B cell (primary cell): ENCODE measurements around the gene C6orf136. TPM values are rescaled to one million over a fixed set of nuclear protein-coding genes. Genes with fewer than 3 reads are reported as not detected.

Experiments
- ATAC-seq: fragments of 200-7000 bp; cut with Tn5 transposase; one replicate; pipeline ENCODE4 v1.10.0; 2021; ENCODE audit warnings: low read depth, mild to moderate bottlenecking, moderate number of reproducible peaks, moderate library complexity
- CTCF ChIA-PET: fragments of 350-600 bp; sonication (Branson Sonifier 250); formaldehyde crosslinking; loops from one replicate; lab custom pipeline; 2021; ENCODE audit warnings: antibody characterized with exemption, inconsistent platforms; lab: Charles Lee
- POLR2A ChIA-PET: fragments of 350-600 bp; sonication (Branson Sonifier 250); formaldehyde crosslinking; loops from one replicate; lab custom pipeline; 2021; ENCODE audit warnings: antibody characterized with exemption; lab: Charles Lee
- DNase-seq: peaks from one replicate; pipeline ENCODE4 v3.0.0; 2013
- H2AFZ ChIP-seq: 2 replicates; pipeline ENCODE4 v1.6.1; 2012; ENCODE audit warnings: mild to moderate bottlenecking, low read depth, low read length; ENCODE audit not compliant: insufficient read depth, poor library complexity, severe bottlenecking
- H3K27ac ChIP-seq, 2 donors: 1 replicate in 1 of 2; 2 replicates in 1 of 2; pipeline ENCODE4 v1.5.1; 2012 to 2013; ENCODE audit warnings: low read length in 2 of 2, mild to moderate bottlenecking in 2 of 2, moderate library complexity in 1 of 2
- H3K27me3 ChIP-seq, 4 experiments: fragments of 200-600 bp in 1 of 4; sonication (generic) in 1 of 4; replicated peaks in 1 of 4; 1 replicate in 2 of 4; 2 replicates in 2 of 4; pipeline versions ENCODE4 v1.6.1 to v1.7.0; 2013 to 2016; ENCODE audit warnings: low read length in 3 of 4, mild to moderate bottlenecking in 2 of 4, mixed read lengths in 1 of 4, moderate library complexity in 1 of 4; ENCODE audit not compliant: insufficient read depth in 4 of 4, control insufficient read depth in 3 of 4; ENCODE audit errors: control extremely low read depth in 1 of 4
- H3K36me3 ChIP-seq, 2 experiments: replicated peaks in 1 of 2; 1 replicate in 1 of 2; 2 replicates in 1 of 2; pipeline versions ENCODE4 v1.6.1 to v1.7.1; 2013; ENCODE audit warnings: low read length in 1 of 2; ENCODE audit not compliant: insufficient read depth in 2 of 2, control insufficient read depth in 1 of 2; ENCODE audit errors: control extremely low read depth in 1 of 2, extremely low read depth in 1 of 2
- H3K4me1 ChIP-seq, 2 donors: fragments of 200-600 bp in 1 of 2; sonication (generic) in 1 of 2; 1 replicate in 1 of 2; 2 replicates in 1 of 2; pipeline versions ENCODE4 v1.5.1 to v1.6.1; 2013 to 2017; ENCODE audit warnings: low read length in 2 of 2; ENCODE audit not compliant: control insufficient read depth in 2 of 2, insufficient read depth in 2 of 2
- H3K4me2 ChIP-seq: replicated peaks from 2 replicates; pipeline ENCODE3; 2012; ENCODE audit warnings: mild to moderate bottlenecking, low read depth, low read length; ENCODE audit not compliant: poor library complexity, severe bottlenecking
- H3K4me3 ChIP-seq, 5 experiments: fragments of 200-600 bp in 1 of 5; sonication (generic) in 1 of 5; 1 replicate in 3 of 5; 2 replicates in 2 of 5; pipeline versions ENCODE4 v1.5.1 to v1.7.0; 2011 to 2016; ENCODE audit warnings: low read length in 4 of 5, mild to moderate bottlenecking in 4 of 5, low read depth in 2 of 5, control low read depth in 1 of 5, moderate library complexity in 1 of 5; ENCODE audit not compliant: insufficient read depth in 1 of 5; ENCODE audit errors: control extremely low read depth in 1 of 5, extremely low read depth in 1 of 5
- H3K79me2 ChIP-seq: fragments of 200-600 bp; sonication (generic); one replicate; pipeline ENCODE4 v1.6.0; 2016; ENCODE audit warnings: low read length; ENCODE audit not compliant: control insufficient read depth, insufficient read depth
- H3K9ac ChIP-seq: fragments of 200-600 bp; sonication (generic); 2 replicates; pipeline ENCODE4 v1.6.1; 2017; ENCODE audit warnings: mild to moderate bottlenecking, low read length, moderate library complexity
- H3K9me3 ChIP-seq, 3 donors: one replicate each; pipeline versions ENCODE4 v1.6.1 to v1.7.1; 2013; ENCODE audit warnings: low read length in 2 of 3; ENCODE audit not compliant: control insufficient read depth in 2 of 3, insufficient read depth in 1 of 3; ENCODE audit errors: control extremely low read depth in 1 of 3
- H4K20me1 ChIP-seq: 2 replicates; pipeline ENCODE4 v1.6.0; 2012; ENCODE audit warnings: mild to moderate bottlenecking, low read length; ENCODE audit not compliant: insufficient read depth, control insufficient read depth, poor library complexity, severe bottlenecking
- H3K27ac Mint-ChIP-seq: one replicate; pipeline ENCODE4 v1.8.0; 2021; ENCODE audit warnings: mixed read lengths
- H3K27me3 Mint-ChIP-seq: one replicate; pipeline ENCODE4 v1.8.0; 2021; ENCODE audit warnings: mixed read lengths
- H3K4me1 Mint-ChIP-seq: one replicate; pipeline ENCODE4 v1.8.0; 2021; ENCODE audit warnings: mixed read lengths
- H3K4me3 Mint-ChIP-seq: one replicate; pipeline ENCODE4 v1.8.0; 2021; ENCODE audit warnings: mixed read lengths
- H3K9me3 Mint-ChIP-seq: one replicate; pipeline ENCODE4 v1.8.0; 2022; ENCODE audit warnings: mixed read lengths; ENCODE audit not compliant: insufficient read depth
- EZH2 ChIP-seq: IDR thresholded peaks from 2 replicates; pipeline ENCODE4 v1.6.1; 2012; ENCODE audit warnings: borderline replicate concordance, low read depth, mild to moderate bottlenecking, moderate library complexity, low read length; ENCODE audit not compliant: insufficient read depth, poor library complexity, severe bottlenecking
- WGBS: methylation state at CpG from one replicate; pipeline ENCODE4 v1.1.5; 2013; ENCODE audit warnings: missing lambda C conversion rate; ENCODE audit not compliant: insufficient coverage; 5-methylcytosine and 5-hydroxymethylcytosine counted together
- intact Hi-C: fragments of 100-400 bp; cut with micrococcal nuclease; formaldehyde crosslinking; loops from one replicate; pipeline ENCODE4 v1.10.0; 2022
- polyA plus RNA-seq: library from polyadenylated mRNA; depleted of rRNA; stranded (reverse); fragments of >200 nt; gene quantifications from 2 replicates; pipeline ENCODE4 v1.2.3, GENCODE V29; 2012
- total RNA-seq, 2 donors: library from RNA; stranded (reverse); fragments of 120-200 nt in 1 of 2; gene quantifications; 1 replicate in 1 of 2; 2 replicates in 1 of 2; pipeline versions ENCODE4 v1.2.3 to v1.2.4, GENCODE V29; 2013 to 2022
- TF ChIP-seq, protein P1 (sequence below): fragments of 200-600 bp; IDR thresholded peaks from one replicate; pipeline ENCODE4 v1.8.0; 2022; ENCODE audit warnings: antibody characterized with exemption, mild to moderate bottlenecking

Gene C6orf136
- total and polyA plus RNA-seq, 2 donors (not counting 1 experiment from before 2014, with no cell fraction given) = 36.6 to 37.2 TPM

DNA sequence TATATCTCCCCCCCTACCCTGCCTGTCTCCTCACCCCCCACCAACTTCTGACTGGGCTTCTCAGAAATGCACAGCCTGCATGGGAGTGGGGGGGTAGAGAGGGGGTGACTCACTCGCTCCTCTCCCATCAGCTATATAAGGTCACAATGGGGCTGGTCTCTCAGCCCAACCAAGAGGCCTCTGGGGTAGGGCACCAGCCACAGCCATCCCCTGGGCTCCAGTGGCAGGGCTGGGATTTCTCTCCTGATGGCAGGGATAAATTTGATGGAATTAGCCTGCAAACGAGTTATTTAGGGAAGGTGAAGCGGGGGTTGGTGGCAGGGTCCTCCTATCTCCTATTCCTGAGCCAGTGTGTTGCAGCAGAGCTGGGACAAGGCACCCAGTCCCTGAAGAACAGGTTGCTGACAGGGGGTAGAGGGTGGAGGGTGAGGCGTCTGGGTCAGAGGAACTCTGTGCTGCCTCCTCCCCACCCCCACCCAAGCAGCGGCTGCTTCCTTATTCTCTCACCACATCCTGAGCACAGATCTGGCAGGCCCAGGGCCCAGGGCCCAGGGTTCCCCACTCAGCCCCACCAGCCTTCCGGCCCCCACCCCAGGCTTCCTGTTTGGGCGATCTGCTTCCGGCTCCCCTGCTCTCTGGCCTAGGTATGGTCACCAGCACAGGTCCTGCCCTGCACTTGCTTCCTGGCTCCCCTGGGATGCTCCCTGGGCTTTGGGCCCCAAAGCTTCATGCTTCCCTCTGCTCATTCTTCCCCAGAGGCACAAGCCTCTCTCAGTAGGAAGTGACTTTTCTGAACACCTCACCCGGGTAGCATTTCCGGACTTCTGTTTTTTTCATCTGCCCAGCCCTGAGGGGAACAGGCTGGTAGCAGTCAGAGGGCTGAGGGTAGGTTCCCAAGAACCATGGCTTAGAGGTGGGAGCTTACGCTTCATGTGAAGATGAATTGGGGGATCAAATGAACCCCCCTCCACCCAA is 35.5 kb downstream of the C6orf136 start:
- Mint-ChIP-seq H3K27me3 (no peaks in the 10 kb centered on the region), H3K4me3 (peak overlapping the region; percentile 97), H3K4me1 (peaks cover 60% of the 10 kb centered on the region), H3K9me3 (no peaks in the 10 kb centered on the region), H3K27ac (peak overlapping the region; percentile 99)
- H4K20me1 ChIP-seq = peaks cover 86% of the 10 kb centered on the region
- H3K9ac ChIP-seq = peak overlapping the region; percentile 98
- ChIA-PET POLR2A (interaction anchor here (0.6 to 8.7 kb wide), 6 partner anchors 10 to 844 kb away, joined by 3 to 216 read pairs (median 5); partner anchors contain the start of genes DHX16, MDC1, MRPS18B and PPP1R10), CTCF (interaction anchor here (0.6 to 19.8 kb wide), 8 partner anchors 8 to 199 kb away, joined by 3 to 963 read pairs (median 4); partner anchors contain the start of genes ATAT1, DHX16, MDC1 and NRM)
- peak overlapping the region; percentile 91 to 100 (median 97) for H3K4me3 ChIP-seq
- H3K27me3 ChIP-seq = no peaks in the 10 kb centered on the region
- 1% methylated on average over 6 of the region's 11 CpGs for WGBS
- H2AFZ ChIP-seq = peak overlapping the region; percentile 61
- H3K27ac ChIP-seq = peak overlapping the region; percentile 57 to 97
- peaks cover 0 to 40% of the 10 kb centered on the region in 2 experiments for H3K36me3 ChIP-seq
- peak overlapping the region; percentile 100 for H3K4me2 ChIP-seq
- H3K79me2 ChIP-seq = peaks cover 94% of the 10 kb centered on the region
- ATAC-seq = peak; percentile 58
- intact Hi-C loops = loop anchor here (1.0 kb wide), 4 partner anchors 8 to 65 kb away; partner anchors contain the start of genes DHX16, MDC1, MRPS18B and NRM
- peak; percentile 96 for DNase-seq
- peaks cover 39 to 42% of the 10 kb centered on the region in 2 donors for H3K4me1 ChIP-seq
- TF ChIP-seq EZH2 = no peak
- TF ChIP-seq, protein P1, sequence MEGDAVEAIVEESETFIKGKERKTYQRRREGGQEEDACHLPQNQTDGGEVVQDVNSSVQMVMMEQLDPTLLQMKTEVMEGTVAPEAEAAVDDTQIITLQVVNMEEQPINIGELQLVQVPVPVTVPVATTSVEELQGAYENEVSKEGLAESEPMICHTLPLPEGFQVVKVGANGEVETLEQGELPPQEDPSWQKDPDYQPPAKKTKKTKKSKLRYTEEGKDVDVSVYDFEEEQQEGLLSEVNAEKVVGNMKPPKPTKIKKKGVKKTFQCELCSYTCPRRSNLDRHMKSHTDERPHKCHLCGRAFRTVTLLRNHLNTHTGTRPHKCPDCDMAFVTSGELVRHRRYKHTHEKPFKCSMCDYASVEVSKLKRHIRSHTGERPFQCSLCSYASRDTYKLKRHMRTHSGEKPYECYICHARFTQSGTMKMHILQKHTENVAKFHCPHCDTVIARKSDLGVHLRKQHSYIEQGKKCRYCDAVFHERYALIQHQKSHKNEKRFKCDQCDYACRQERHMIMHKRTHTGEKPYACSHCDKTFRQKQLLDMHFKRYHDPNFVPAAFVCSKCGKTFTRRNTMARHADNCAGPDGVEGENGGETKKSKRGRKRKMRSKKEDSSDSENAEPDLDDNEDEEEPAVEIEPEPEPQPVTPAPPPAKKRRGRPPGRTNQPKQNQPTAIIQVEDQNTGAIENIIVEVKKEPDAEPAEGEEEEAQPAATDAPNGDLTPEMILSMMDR = no peak
- H3K9me3 ChIP-seq = no peaks in the 10 kb centered on the region
